Liver (tissue), 9 donors: ENCODE results near the gene ATF1. TPM values are rescaled to one million over a fixed set of nuclear protein-coding genes. Genes with fewer than 3 reads are reported as not detected.

Source experiments
- DNase-seq: peaks from one replicate; pipeline ENCODE4 v3.0.0-alpha.2; 2017; ENCODE audit warnings: low spot score
- H3K27ac ChIP-seq, 2 donors: one replicate each; pipeline ENCODE4 v1.7.0; 2013; ENCODE audit warnings: inconsistent platforms in 2 of 2, low read length in 2 of 2, control low read depth in 1 of 2, low read depth in 1 of 2, mild to moderate bottlenecking in 1 of 2
- H3K27me3 ChIP-seq, 4 donors: one replicate each; pipeline versions ENCODE4 v1.6.1 to v1.7.0; 2013; ENCODE audit warnings: low read length in 3 of 4, inconsistent platforms in 1 of 4, mild to moderate bottlenecking in 1 of 4, moderate library complexity in 1 of 4; ENCODE audit not compliant: control insufficient read depth in 4 of 4, insufficient read depth in 4 of 4
- H3K36me3 ChIP-seq, 4 donors: one replicate each; pipeline versions ENCODE4 v1.6.1 to v1.7.0; 2013; ENCODE audit warnings: low read length in 3 of 4, mild to moderate bottlenecking in 3 of 4, low read depth in 1 of 4, moderate library complexity in 1 of 4; ENCODE audit not compliant: control insufficient read depth in 4 of 4, insufficient read depth in 3 of 4
- H3K4me1 ChIP-seq, 4 donors: one replicate each; pipeline versions ENCODE4 v1.6.1 to v1.7.0; 2013; ENCODE audit warnings: low read length in 3 of 4, mild to moderate bottlenecking in 3 of 4, moderate library complexity in 1 of 4; ENCODE audit not compliant: control insufficient read depth in 4 of 4, insufficient read depth in 4 of 4
- H3K4me3 ChIP-seq, 3 donors: one replicate each; pipeline versions ENCODE4 v1.6.1 to v1.7.0; 2013; ENCODE audit warnings: low read length in 3 of 3, control low read depth in 1 of 3, low read depth in 1 of 3, mild to moderate bottlenecking in 1 of 3
- H3K9ac ChIP-seq, 2 donors: one replicate each; pipeline ENCODE4 v1.7.0; 2013; ENCODE audit warnings: low read length in 2 of 2, mild to moderate bottlenecking in 2 of 2, moderate library complexity in 2 of 2, control low read depth in 1 of 2, low read depth in 1 of 2
- H3K9me3 ChIP-seq, 4 donors: one replicate each; pipeline versions ENCODE4 v1.6.1 to v1.7.0; 2013; ENCODE audit warnings: low read length in 3 of 4; ENCODE audit not compliant: control insufficient read depth in 4 of 4
- CTCF ChIP-seq: fragments of 150-350 bp; IDR thresholded peaks from 2 replicates; pipeline ENCODE4 v1.5.1; 2017; ENCODE audit warnings: improper control_type of control experiment, low read depth, low read length; ENCODE audit not compliant: missing input control
- EGR1 ChIP-seq, 2 donors: IDR thresholded peaks; 2 replicates each; pipeline ENCODE4 v1.6.1; 2016 to 2018; ENCODE audit warnings: antibody characterized with exemption in 2 of 2, low read depth in 2 of 2
- FOXA1 ChIP-seq: IDR thresholded peaks from 2 replicates; pipeline ENCODE4 v1.6.1; 2016; ENCODE audit warnings: antibody characterized with exemption
- FOXA2 ChIP-seq: IDR thresholded peaks from 2 replicates; pipeline ENCODE4 v1.6.1; 2016; ENCODE audit warnings: antibody characterized with exemption
- GABPA ChIP-seq, 2 donors: IDR thresholded peaks in 1 of 2; conservative IDR thresholded peaks in 1 of 2; 2 replicates each; pipeline ENCODE4 v1.6.1; 2016; ENCODE audit warnings: antibody characterized with exemption in 2 of 2, mild to moderate bottlenecking in 1 of 2, moderate library complexity in 1 of 2
- HNF4G ChIP-seq: IDR thresholded peaks from 2 replicates; pipeline ENCODE4 v1.6.1; 2016; ENCODE audit warnings: antibody characterized with exemption
- MAX ChIP-seq: IDR thresholded peaks from 2 replicates; pipeline ENCODE4 v1.6.1; 2016; ENCODE audit warnings: antibody characterized with exemption
- RAD21 ChIP-seq, 2 donors: IDR thresholded peaks; 2 replicates each; pipeline ENCODE4 v1.6.1; 2016; ENCODE audit warnings: antibody characterized with exemption in 2 of 2, mild to moderate bottlenecking in 2 of 2
- REST ChIP-seq: IDR thresholded peaks from 2 replicates; pipeline ENCODE4 v1.6.1; 2016; ENCODE audit warnings: antibody characterized with exemption, mild to moderate bottlenecking
- RXRA ChIP-seq, 2 donors: IDR thresholded peaks; 2 replicates each; pipeline ENCODE4 v1.6.1; 2017 to 2018; ENCODE audit warnings: antibody characterized with exemption in 2 of 2, mild to moderate bottlenecking in 1 of 2
- SP1 ChIP-seq: IDR thresholded peaks from 2 replicates; pipeline ENCODE4 v1.6.1; 2018; ENCODE audit warnings: antibody characterized with exemption, mild to moderate bottlenecking
- TAF1 ChIP-seq: conservative IDR thresholded peaks from 2 replicates; pipeline ENCODE4 v1.6.1; 2016; ENCODE audit warnings: antibody characterized with exemption, mild to moderate bottlenecking
- YY1 ChIP-seq: IDR thresholded peaks from 2 replicates; pipeline ENCODE4 v1.6.1; 2016; ENCODE audit warnings: antibody characterized with exemption, mild to moderate bottlenecking
- WGBS: extraction: QIAGEN DNeasy Blood & Tissue Kit; methylation state at CpG from one replicate; pipeline ENCODE4 v1.1.7; 2013; 5-methylcytosine and 5-hydroxymethylcytosine counted together
- polyA plus RNA-seq, 2 donors: library from polyadenylated mRNA; stranded (reverse) in 1 of 2; unstranded in 1 of 2; fragments of 200-250 nt in 1 of 2; fragments of >200 nt in 1 of 2; fragmentation: Nextera tagmentation in 1 of 2; extraction: Ambion mirVana in 1 of 2; gene quantifications; one replicate each; pipeline versions ENCODE4 v1.2.1 to v1.2.3, GENCODE V29; 2013 to 2015
- total RNA-seq, 2 donors: library from RNA; depleted of rRNA; stranded (reverse); fragments of >200 nt; gene quantifications; one replicate each; pipeline ENCODE4 v1.2.3, GENCODE V29; 2014
- TF ChIP-seq, protein P1 (sequence below): IDR thresholded peaks from 2 replicates; pipeline ENCODE4 v1.6.1; 2016; ENCODE audit warnings: antibody characterized with exemption
- donor health status: healthy.
- donor health status: healthy.
- donor health status: healthy.
- donor health status: healthy.
- donor health status: healthy.

ATF1 gene
- total and polyA plus RNA-seq, 4 donors: 6.3 to 17.0 (median 8.3) TPM

- DNase-seq: no peak
- Histone ChIP-seq H3K4me1 (peaks cover 0 to 7% (median under 1%) of the 10 kb centered on the region in 4 donors), H3K27me3 (no peaks in the 10 kb centered on the region), H3K36me3 (peaks cover 0 to 1% (median 0%) of the 10 kb centered on the region in 4 donors), H3K27ac (no peak overlapping the region), H3K9me3 (no peaks in the 10 kb centered on the region), H3K9ac (no peak overlapping the region), H3K4me3 (no peak overlapping the region)
- WGBS: 97% methylated on average over 5 of the region's 5 CpGs
- no peak for TF ChIP-seq REST
These were observed 7.5 kb downstream of the ATF1 start for GRCh38 chr12:50771409-50771808.

DNA sequence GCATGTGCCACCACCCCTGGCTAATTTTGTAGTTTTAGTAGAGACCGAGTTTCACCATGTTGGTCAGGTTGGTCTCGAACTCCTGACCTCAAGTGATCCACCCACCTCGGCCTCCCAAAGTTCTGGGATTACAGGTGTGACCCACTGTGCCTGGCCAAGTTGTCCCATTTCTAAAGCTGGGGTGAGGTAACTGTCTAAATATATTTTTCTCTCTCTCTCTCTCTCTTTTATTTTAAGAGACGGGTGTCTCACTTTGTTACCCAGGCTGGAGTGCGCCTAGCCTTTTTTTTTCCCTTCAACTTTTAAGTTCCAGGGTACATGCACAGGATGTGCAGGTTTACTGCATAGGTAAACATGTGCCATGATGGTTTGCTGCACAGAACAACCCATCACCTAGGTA, 8.6 kb downstream of the ATF1 start:
- Histone ChIP-seq H3K9me3 (no peaks in the 10 kb centered on the region), H3K27ac (no peak overlapping the region), H3K4me1 (peaks cover 0 to 7% (median under 1%) of the 10 kb centered on the region in 4 donors), H3K4me3 (no peak overlapping the region), H3K27me3 (no peaks in the 10 kb centered on the region), H3K9ac (no peak overlapping the region), H3K36me3 (peaks cover 0 to 1% (median 0%) of the 10 kb centered on the region in 4 donors)
- TF ChIP-seq GABPA (IDR thresholded peaks at IDR 0.05 in 1 of 2, conservative IDR thresholded peaks at IDR 0.05 in 1 of 2): no peak
- no peak for TF ChIP-seq HNF4G
- TF ChIP-seq EGR1 (IDR thresholded peaks at IDR 0.05; ENCODE audit: low read depth in 2 of 2): no peak
- TF ChIP-seq TAF1: no peak
- TF ChIP-seq MAX: no peak
- TF ChIP-seq YY1: no peak
- TF ChIP-seq FOXA1: no peak
- no peak for TF ChIP-seq CTCF
- TF ChIP-seq, protein P1, sequence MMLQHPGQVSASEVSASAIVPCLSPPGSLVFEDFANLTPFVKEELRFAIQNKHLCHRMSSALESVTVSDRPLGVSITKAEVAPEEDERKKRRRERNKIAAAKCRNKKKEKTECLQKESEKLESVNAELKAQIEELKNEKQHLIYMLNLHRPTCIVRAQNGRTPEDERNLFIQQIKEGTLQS: no peak
- TF ChIP-seq FOXA2: no peak
- no peak for DNase-seq
- WGBS: 98% methylated on average over 5 of the region's 5 CpGs

DNA sequence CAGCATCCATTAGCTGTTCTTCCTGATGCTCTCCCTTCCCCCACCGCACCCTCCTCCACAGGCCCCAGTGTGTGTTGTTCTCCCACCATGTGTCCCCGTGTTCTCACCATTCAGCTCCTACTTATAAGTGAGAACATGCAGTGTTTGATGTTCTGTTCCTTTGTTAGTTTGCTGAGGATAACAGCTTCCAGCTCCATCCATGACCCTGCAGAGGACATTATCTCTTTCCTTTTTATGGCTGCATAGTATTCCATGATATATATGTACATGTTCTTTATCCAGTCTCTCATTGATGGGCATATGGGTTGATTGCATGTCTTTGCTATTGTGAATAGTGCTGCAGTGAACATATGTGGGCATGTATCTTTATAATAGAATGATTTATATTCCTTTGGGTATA, 9.0 kb downstream of the ATF1 start:
- Histone ChIP-seq H3K27ac (no peak overlapping the region), H3K27me3 (no peaks in the 10 kb centered on the region), H3K36me3 (peaks cover 0 to 1% (median 0%) of the 10 kb centered on the region in 4 donors), H3K4me3 (no peak overlapping the region), H3K4me1 (peaks cover 0 to 7% (median under 1%) of the 10 kb centered on the region in 4 donors), H3K9ac (no peak overlapping the region), H3K9me3 (no peaks in the 10 kb centered on the region)
- no peak for DNase-seq
- over 99% methylated on average over 2 of the region's 2 CpGs for WGBS
- TF ChIP-seq RXRA (IDR thresholded peaks at IDR 0.05): no peak
- no peak for TF ChIP-seq RAD21 (IDR thresholded peaks at IDR 0.05)
- TF ChIP-seq MAX: no peak
- TF ChIP-seq HNF4G: no peak
- TF ChIP-seq SP1: no peak
- TF ChIP-seq CTCF: no peak
